SK-N-SH (cell line): ENCODE measurements around the gene ANKRD65. TPM values are rescaled to one million over a fixed set of nuclear protein-coding genes. Genes with fewer than 3 reads are reported as not detected.

Experiments used
- CTCF ChIA-PET: fragments of 300-600, 350-600 bp; formaldehyde crosslinking; extraction: SDS; loops from one replicate; lab custom pipeline; 2021; lab: Yijun Ruan, JAX
- POLR2A ChIA-PET: fragments of 350-600 bp; sonication (Branson Sonifier 250); formaldehyde crosslinking; extraction: SDS; loops from one replicate; lab custom pipeline; 2020; ENCODE audit warnings: antibody characterized with exemption, inconsistent platforms; lab: Yijun Ruan, JAX
- DNase-seq: peaks from one replicate; pipeline ENCODE4 v3.0.0; 2012
- H2AFZ ChIP-seq: fragments of 200-600 bp; sonication (generic); 2 replicates; pipeline ENCODE4 v1.8.1; 2016; ENCODE audit warnings: antibody characterized with exemption, mild to moderate bottlenecking, low read depth
- H3F3A ChIP-seq: fragments of 200-600 bp; sonication (generic); replicated peaks from 2 replicates; pipeline ENCODE3; 2016; ENCODE audit warnings: antibody characterized with exemption, mild to moderate bottlenecking; ENCODE audit not compliant: insufficient read depth
- H3K27ac ChIP-seq, 2 experiments: fragments of 200-500 bp in 1 of 2; fragments of 200-600 bp in 1 of 2; sonication (Bioruptor generic) in 1 of 2; sonication (generic), shearing (Covaris generic) in 1 of 2; 2 replicates each; pipeline versions ENCODE4 v1.5.1 to v1.6.1; 2014 to 2016; ENCODE audit warnings: low read depth in 2 of 2, inconsistent platforms in 1 of 2, low read length in 1 of 2, mild to moderate bottlenecking in 1 of 2, mixed read lengths in 1 of 2
- H3K27me3 ChIP-seq: fragments of 200-600 bp; sonication (generic), shearing (Covaris generic); 2 replicates; pipeline ENCODE4 v1.6.1; 2016; ENCODE audit warnings: mixed run types; ENCODE audit not compliant: insufficient read depth
- H3K36me3 ChIP-seq, 2 experiments: fragments of 200-500 bp in 1 of 2; fragments of 200-600 bp in 1 of 2; sonication (Bioruptor generic) in 1 of 2; sonication (generic) in 1 of 2; replicated peaks in 1 of 2; 2 replicates each; pipeline versions ENCODE3 to v1.5.1; 2014 to 2016; ENCODE audit warnings: low read length in 1 of 2, mild to moderate bottlenecking in 1 of 2; ENCODE audit not compliant: insufficient read depth in 2 of 2, control insufficient read depth in 1 of 2
- H3K4me1 ChIP-seq, 2 experiments: fragments of 200-500 bp in 1 of 2; fragments of 200-600 bp in 1 of 2; sonication (Bioruptor generic) in 1 of 2; sonication (generic), shearing (Covaris generic) in 1 of 2; 2 replicates each; pipeline versions ENCODE4 v1.5.1 to v1.6.1; 2014 to 2016; ENCODE audit warnings: low read depth in 1 of 2, low read length in 1 of 2, mixed run types in 1 of 2; ENCODE audit not compliant: insufficient read depth in 2 of 2, control insufficient read depth in 1 of 2
- H3K4me2 ChIP-seq: fragments of 200-600 bp; sonication (generic), shearing (Covaris generic); 2 replicates; pipeline ENCODE4 v1.6.1; 2017; ENCODE audit warnings: mixed run types
- H3K4me3 ChIP-seq, 2 experiments: fragments of 200-500 bp in 1 of 2; fragments of 200-600 bp in 1 of 2; sonication (Bioruptor generic) in 1 of 2; sonication (generic), shearing (Covaris generic) in 1 of 2; 2 replicates each; pipeline versions ENCODE4 v1.5.1 to v1.8.1; 2014 to 2016; ENCODE audit warnings: low read depth in 2 of 2, inconsistent platforms in 1 of 2, low read length in 1 of 2, mild to moderate bottlenecking in 1 of 2, mixed read lengths in 1 of 2, moderate library complexity in 1 of 2
- H3K79me2 ChIP-seq: fragments of 200-600 bp; sonication (generic); 2 replicates; pipeline ENCODE4 v1.8.1; 2017; ENCODE audit warnings: mild to moderate bottlenecking; ENCODE audit not compliant: insufficient read depth
- H3K9ac ChIP-seq: fragments of 200-600 bp; sonication (generic); 2 replicates; pipeline ENCODE4 v1.6.1; 2017; ENCODE audit warnings: mixed run types
- H3K9me2 ChIP-seq: fragments of 200-600 bp; sonication (generic); 2 replicates; pipeline ENCODE4 v1.6.1; 2017; ENCODE audit warnings: mixed run types
- H3K9me3 ChIP-seq: fragments of 200-600 bp; sonication (generic); 2 replicates; pipeline ENCODE4 v1.6.1; 2017; ENCODE audit warnings: mixed run types, mild to moderate bottlenecking, moderate library complexity
- H4K20me1 ChIP-seq: fragments of 200-600 bp; sonication (generic); 2 replicates; pipeline ENCODE4 v1.6.1; 2017; ENCODE audit warnings: mild to moderate bottlenecking, mixed run types; ENCODE audit not compliant: insufficient read depth
- CHD2 ChIP-seq: fragments of 150-350 bp; IDR thresholded peaks from 2 replicates; pipeline ENCODE4 v1.6.1; 2018; ENCODE audit warnings: low read length; ENCODE audit not compliant: partially characterized antibody
- EP300 ChIP-seq, 2 experiments: IDR thresholded peaks; 2 replicates each; pipeline versions ENCODE4 v1.4.0 to v1.6.1; 2012; ENCODE audit warnings: borderline replicate concordance in 1 of 2, low read depth in 1 of 2, low read length in 1 of 2
- FOXJ3 ChIP-seq: sonication (generic); formaldehyde crosslinking; IDR thresholded peaks from 2 replicates; pipeline ENCODE4 v1.5.1; 2020; ENCODE audit warnings: mild to moderate bottlenecking, missing genetic modification reagents
- MEF2A ChIP-seq: IDR thresholded peaks from 2 replicates; pipeline ENCODE4 v1.4.0; 2012; ENCODE audit warnings: low read depth, borderline replicate concordance
- NRF1 ChIP-seq: IDR thresholded peaks from 2 replicates; pipeline ENCODE4 v1.6.1; 2012; ENCODE audit warnings: low read depth, mild to moderate bottlenecking, low read length
- POLR2AphosphoS5 ChIP-seq: IDR thresholded peaks from 2 replicates; pipeline ENCODE4 v1.6.1; 2012; ENCODE audit warnings: low read depth, low read length
- TEAD4 ChIP-seq: IDR thresholded peaks from 2 replicates; pipeline ENCODE4 v1.4.0; 2012; ENCODE audit warnings: mild to moderate bottlenecking, borderline replicate concordance; ENCODE audit not compliant: insufficient read depth
- WGBS: methylation state at CpG from one replicate; pipeline ENCODE4 v1.1.6; 2017; ENCODE audit warnings: low lambda C conversion rate; 5-methylcytosine and 5-hydroxymethylcytosine counted together
- polyA plus RNA-seq, 3 experiments: library from polyadenylated mRNA; depleted of rRNA; stranded (reverse); fragments of >200 nt; gene quantifications; 2 replicates each; pipeline ENCODE4 v1.2.3, GENCODE V29; 2012

ANKRD65 gene
- polyA plus RNA-seq, 1 of the 3 experiments (the other 2 are of a cell fraction): 0.07 TPM

DNA sequence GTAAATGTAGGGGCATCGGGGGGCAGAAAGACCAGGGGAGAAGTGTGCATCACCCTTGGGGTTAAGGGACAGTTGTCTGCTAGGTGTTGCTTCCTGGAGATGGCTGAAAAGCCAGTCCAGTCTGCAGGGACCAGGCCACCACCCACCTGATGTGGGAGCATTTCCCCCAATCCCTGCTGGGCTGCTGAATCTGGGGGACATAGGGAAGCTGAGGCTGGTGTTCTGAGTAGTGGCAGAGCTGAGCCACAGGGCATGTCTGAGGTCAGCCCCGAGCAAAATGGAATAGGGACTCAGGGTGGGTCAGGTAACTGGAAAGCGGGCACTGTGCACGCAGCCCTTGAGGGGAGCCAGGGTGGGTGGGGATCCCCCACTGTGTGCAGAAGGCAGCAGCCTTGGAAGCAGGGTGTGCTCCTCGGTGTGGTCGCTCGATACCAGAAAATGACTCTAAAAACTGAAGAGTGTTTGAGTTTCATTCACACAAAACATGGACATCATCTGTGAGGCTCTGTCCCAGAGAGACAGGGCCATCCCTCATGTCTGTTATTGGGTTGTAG is 19.5 kb downstream of the ANKRD65 start (continued):
- TF ChIP-seq EP300 (IDR thresholded peaks at IDR 0.05; ENCODE audit: borderline replicate concordance in 1 of 2, low read depth in 1 of 2, low read length in 1 of 2): no peak
- no peak for TF ChIP-seq TEAD4

DNA sequence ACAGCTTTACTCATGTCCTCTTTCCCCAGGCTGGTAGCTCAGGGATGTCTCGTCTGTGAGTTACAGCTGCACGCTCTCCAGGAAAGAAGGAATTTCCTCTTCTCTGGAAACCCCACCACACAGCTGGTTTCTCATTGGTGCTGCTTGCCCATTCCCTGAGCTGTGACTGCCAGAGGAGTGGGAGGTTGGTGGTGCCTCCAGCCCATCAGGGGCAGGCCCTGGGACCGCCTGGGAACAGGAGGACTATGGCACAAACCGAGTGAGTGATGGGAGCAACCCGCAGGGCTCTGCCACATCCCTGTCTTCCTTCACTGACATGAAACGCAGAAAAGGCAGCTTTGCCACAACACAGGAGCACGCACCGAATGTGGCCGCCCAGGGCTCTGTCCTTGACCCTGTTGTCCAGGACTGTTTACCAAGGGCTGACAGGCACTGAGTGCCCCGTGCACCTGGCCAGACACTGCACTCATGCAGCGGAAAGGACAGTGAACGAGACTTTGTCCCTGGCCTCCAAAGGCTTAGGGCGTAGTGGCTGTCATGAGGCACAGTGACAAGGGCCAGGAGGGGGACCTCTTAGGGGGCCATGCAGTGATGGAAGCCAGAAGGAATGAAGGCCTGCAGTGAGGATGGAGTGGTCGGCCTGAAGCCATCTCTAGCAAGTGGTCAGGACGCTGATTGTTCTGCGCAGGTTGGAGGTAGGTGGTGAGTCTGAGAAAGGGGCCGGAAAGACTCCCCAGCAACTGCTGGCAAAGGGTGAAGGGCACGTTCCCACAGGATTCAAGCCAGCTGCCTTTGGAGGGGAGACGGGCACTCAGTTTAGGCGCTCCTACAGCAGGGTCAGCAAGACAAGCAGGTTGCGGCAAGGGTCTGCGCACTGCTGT is 20.3 kb downstream of the ANKRD65 start:
- Histone ChIP-seq H3K4me3 (peak overlapping the region; percentile 74 to 78), H3K9me2 (no peaks in the 10 kb centered on the region), H3K36me3 (peaks cover 24 to 36% of the 10 kb centered on the region in 2 experiments), H3K4me2 (peak overlapping the region; percentile 94), H3K79me2 (peaks cover 89% of the 10 kb centered on the region), H3K4me1 (peaks cover 8 to 29% of the 10 kb centered on the region in 2 experiments; a peak in 3 of 4 replicates), H3K27me3 (no peaks in the 10 kb centered on the region), H3K9me3 (no peaks in the 10 kb centered on the region), H3F3A (peaks cover 30% of the 10 kb centered on the region), H4K20me1 (no peaks in the 10 kb centered on the region), H2AFZ (no peak overlapping the region), H3K9ac (peak overlapping the region; percentile 93; the same call in 1 of the 2 replicates), H3K27ac (peak overlapping the region; percentile 72 to 85; a peak in 3 of 4 replicates)
- DNase-seq: no peak
- TF ChIP-seq POLR2AphosphoS5 (peak; percentile 6; the same call in 1 of the 2 replicates), MEF2A (no peak)
- ChIA-PET POLR2A (interaction anchor here (0.7 to 2.1 kb wide), 3 partner anchors 20 to 105 kb away, joined by 3 to 15 read pairs (median 4); partner anchors contain the start of genes ANKRD65 and AURKAIP1), CTCF (interaction anchor here (0.6 to 3.8 kb wide), 6 partner anchors 7 to 29 kb away, joined by 3 to 16 read pairs (median 5); partner anchors contain the start of gene MRPL20)
- WGBS: 86% methylated on average over 15 of the region's 22 CpGs

DNA sequence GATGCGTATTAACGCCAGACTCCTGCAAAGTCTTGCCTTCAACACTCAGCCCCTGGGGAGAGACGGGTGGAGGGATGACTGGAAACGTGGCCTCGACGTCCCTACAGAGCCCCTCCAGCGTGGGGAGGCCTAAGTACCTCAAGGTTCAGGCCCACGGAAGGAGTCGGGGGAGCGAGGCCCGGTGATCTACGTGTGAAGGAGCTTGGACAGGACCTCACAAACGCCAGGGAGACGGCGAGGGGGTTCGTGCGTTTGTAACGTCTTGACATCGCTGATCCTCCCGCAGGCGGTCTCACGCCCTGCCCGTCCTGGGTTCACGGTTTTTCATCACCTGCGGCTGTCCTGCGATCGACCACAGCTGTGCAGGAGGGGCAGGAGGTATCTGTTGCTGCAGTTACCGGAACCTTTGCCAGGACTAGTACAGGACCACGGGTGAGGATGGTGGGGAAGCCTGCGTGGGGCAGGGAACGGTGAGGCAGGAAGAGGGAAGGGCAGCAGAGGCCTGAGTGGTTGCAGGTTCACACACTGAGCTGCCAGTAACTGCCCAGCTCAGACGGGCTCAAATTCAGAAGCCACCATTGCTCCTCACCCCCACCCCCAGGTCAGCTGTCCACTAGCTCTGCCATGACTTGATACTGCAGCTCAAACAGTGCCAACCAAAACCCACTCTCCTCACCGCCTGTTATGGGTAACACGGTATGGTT is 21.1 kb downstream of the ANKRD65 start:
- Histone ChIP-seq H3K79me2 (peaks cover 89% of the 10 kb centered on the region), H3K27me3 (no peaks in the 10 kb centered on the region), H2AFZ (peak overlapping the region; percentile 63; the same call in 1 of the 2 replicates), H3F3A (peaks cover 30% of the 10 kb centered on the region), H3K4me3 (peak overlapping the region; percentile 74 to 78), H3K27ac (peak overlapping the region; percentile 72 to 85), H3K9me2 (no peaks in the 10 kb centered on the region), H4K20me1 (no peaks in the 10 kb centered on the region), H3K36me3 (peaks cover 23 to 32% of the 10 kb centered on the region in 2 experiments), H3K4me2 (peak overlapping the region; percentile 94), H3K9ac (peak overlapping the region; percentile 93), H3K9me3 (no peaks in the 10 kb centered on the region), H3K4me1 (peaks cover 6 to 23% of the 10 kb centered on the region in 2 experiments; a peak in 1 of 4 replicates)
- no peak for DNase-seq
- POLR2A ChIA-PET: interaction anchor here (0.7 to 2.1 kb wide), 4 partner anchors 21 to 106 kb away, joined by 3 to 15 read pairs (median 4); partner anchors contain the start of genes ANKRD65 and AURKAIP1
- CTCF ChIA-PET: interaction anchor here (1.3 to 3.8 kb wide), 5 partner anchors 8 to 35 kb away, joined by 3 to 16 read pairs (median 6); partner anchors contain the start of gene MRPL20
- WGBS: 4% methylated on average over 14 of the region's 34 CpGs
- no peak for TF ChIP-seq NRF1
- TF ChIP-seq FOXJ3 (CRISPR knock-in tag): 0 out of 2 replicates have a peak, but pooled peaks have one; percentile 43
- no peak for TF ChIP-seq CHD2
- TF ChIP-seq POLR2AphosphoS5: peak; percentile 11
